ENCODE data around the gene MYL3. TPM values are rescaled to one million over a fixed set of nuclear protein-coding genes. Genes with fewer than 3 reads are reported as not detected.
A peak's percentile ranks its signal among the peaks of the same experiment; 100 is the strongest.
"Not testable (repeated sequence)": the region's sequence is repeated elsewhere in the genome, so short reads cannot be mapped to it uniquely, and the experiment has no call there.

MYL3 gene
- total RNA-seq, 4 donors from 2014 or later = 4.9 to 9.6 (median 6.0) TPM; not detected in 1

- H3K4me3 ChIP-seq = peak overlapping the region; percentile 19 to 40
- TF ChIP-seq CTCF (IDR thresholded peaks at IDR 0.05) (no peak), POLR2A (IDR thresholded peaks at IDR 0.05) (no peak)
- H3K9me3 ChIP-seq = no peaks in the 10 kb centered on the region
- DNase-seq = peak; percentile 72 to 75
- intact Hi-C loops (cut with DNase I; ENCODE audit: low total_unique reads) = no loop called here
- H3K27me3 ChIP-seq = no peaks in the 10 kb centered on the region
- peaks cover 0 to 7% of the 10 kb centered on the region in 2 donors for H3K4me1 ChIP-seq
- peak overlapping the region in 1 of 2 donors; percentile 56 for H3K27ac ChIP-seq
- no peaks in the 10 kb centered on the region for H3K36me3 ChIP-seq
Measured at GRCh38 chr3:46812237-46812791, 50.9 kb downstream of the MYL3 start.

GRCh38 chr3:46811615-46812236 is 51.5 kb downstream of the MYL3 start:
- H3K4me3 ChIP-seq = peak overlapping the region in 1 of 2 donors; percentile 40
- no peak for DNase-seq
- TF ChIP-seq POLR2A (IDR thresholded peaks at IDR 0.05) = no peak
- TF ChIP-seq CTCF (IDR thresholded peaks at IDR 0.05) = no peak
- H3K27ac ChIP-seq = peak overlapping the region in 1 of 2 donors; percentile 56
- no peaks in the 10 kb centered on the region for H3K9me3 ChIP-seq
- intact Hi-C loops (cut with DNase I; ENCODE audit: low total_unique reads) = no loop called here
- H3K27me3 ChIP-seq = no peaks in the 10 kb centered on the region
- no peaks in the 10 kb centered on the region for H3K36me3 ChIP-seq
- H3K4me1 ChIP-seq = peaks cover 0 to 7% of the 10 kb centered on the region in 2 donors

GRCh38 chr3:46808766-46809165 is 54.5 kb downstream of the MYL3 start:
- H3K4me3 ChIP-seq; H3K27me3 ChIP-seq; H3K27ac ChIP-seq; H3K4me1 ChIP-seq; intact Hi-C loops (cut with DNase I; ENCODE audit: low total_unique reads); H3K9me3 ChIP-seq; DNase-seq; H3K36me3 ChIP-seq: not testable (repeated sequence)

Other genes with a start within 250 kb of the MYL3 start
- 10 to 100 TPM; 15.7 to 75.3 (median 31.5) TPM for gene ALS2CL, start 169.8 kb downstream of the MYL3 start, total RNA-seq
- 1 to 10 TPM in 2 of 4 donors, under 1 TPM in 1, not detected in 1; 0.41 to 2.1 (median 1.6) TPM for gene TMIE, start 162.1 kb downstream of the MYL3 start, total RNA-seq
- gene PRSS50, start 145.6 kb downstream of the MYL3 start, total RNA-seq = under 1 TPM in 2 of 4 donors, not detected in 2; 0.21 to 0.55 TPM
- 10 to 100 TPM in 3 of 4 donors, under 1 TPM in 1; 0.51 to 29.9 (median 18.9) TPM for gene PTH1R, start 14.3 kb upstream of the MYL3 start, total RNA-seq
- gene CCDC12, start 113.3 kb upstream of the MYL3 start, total RNA-seq = 10 to 100 TPM in 3 of 4 donors, 1 to 10 TPM in 1; 4.1 to 92.0 (median 41.2) TPM
- 10 to 100 TPM; 13.1 to 41.1 (median 23.8) TPM for gene NBEAL2, start 116.2 kb upstream of the MYL3 start, total RNA-seq

Measured in uterus (tissue), 4 donors.